Stimulated activated memory B cell treated with anti-CD40 and anti-IgM and Interleukin-4, amounts not matched to agents 10 μg/mL and 1 μg/mL and 100 μg/mL, for 72 hours (primary cell): ENCODE data around the gene ZBTB22.
"Not testable (repeated sequence)": the region's sequence is repeated elsewhere in the genome, so short reads cannot be mapped to it uniquely, and the experiment has no call there.

Source experiments
- ATAC-seq: fragments of 150-1000 bp; cut with Tn5 transposase; 2 replicates; pipeline ENCODE4 v1.10.0; 2021
- H3K27ac Mint-ChIP-seq: one replicate; pipeline ENCODE4 v1.8.0; 2022; ENCODE audit warnings: mild to moderate bottlenecking, mixed read lengths
- H3K27me3 Mint-ChIP-seq: one replicate; pipeline ENCODE4 v1.8.0; 2022; ENCODE audit warnings: mixed read lengths
- H3K36me3 Mint-ChIP-seq: one replicate; pipeline ENCODE4 v1.8.0; 2022; ENCODE audit warnings: mixed read lengths
- H3K4me1 Mint-ChIP-seq: one replicate; pipeline ENCODE4 v1.8.0; 2022; ENCODE audit warnings: mixed read lengths
- H3K4me3 Mint-ChIP-seq: one replicate; pipeline ENCODE4 v1.8.0; 2022; ENCODE audit warnings: mild to moderate bottlenecking, moderate library complexity, mixed read lengths
- H3K9me3 Mint-ChIP-seq: one replicate; pipeline ENCODE4 v1.8.0; 2022; ENCODE audit warnings: mixed read lengths

The ZBTB22 gene

GRCh38 chr6:33343606-33343952 is 26.0 kb upstream of the ZBTB22 start:
- Mint-ChIP-seq H3K27ac (peak overlapping the region; percentile 81), H3K4me1 (peaks cover 40% of the 10 kb centered on the region), H3K4me3 (peak overlapping the region; percentile 42)
- not testable (repeated sequence) for H3K27me3 Mint-ChIP-seq, H3K36me3 Mint-ChIP-seq, ATAC-seq, H3K9me3 Mint-ChIP-seq

GRCh38 chr6:33339193-33339592 is 21.6 kb upstream of the ZBTB22 start:
- no peaks in the 10 kb centered on the region for H3K9me3 Mint-ChIP-seq
- H3K27ac Mint-ChIP-seq: peak overlapping the region; percentile 82
- H3K4me3 Mint-ChIP-seq: no peak overlapping the region
- H3K4me1 Mint-ChIP-seq: peaks cover 36% of the 10 kb centered on the region
- H3K27me3 Mint-ChIP-seq: no peaks in the 10 kb centered on the region
- no peaks in the 10 kb centered on the region for H3K36me3 Mint-ChIP-seq
- ATAC-seq: no peak

GRCh38 chr6:33336495-33336894 is 19.0 kb upstream of the ZBTB22 start:
- no peak for ATAC-seq
- Mint-ChIP-seq H3K27ac (no peak overlapping the region), H3K27me3 (no peaks in the 10 kb centered on the region), H3K36me3 (no peaks in the 10 kb centered on the region), H3K9me3 (no peaks in the 10 kb centered on the region), H3K4me3 (no peak overlapping the region), H3K4me1 (peaks cover 36% of the 10 kb centered on the region)

DNA sequence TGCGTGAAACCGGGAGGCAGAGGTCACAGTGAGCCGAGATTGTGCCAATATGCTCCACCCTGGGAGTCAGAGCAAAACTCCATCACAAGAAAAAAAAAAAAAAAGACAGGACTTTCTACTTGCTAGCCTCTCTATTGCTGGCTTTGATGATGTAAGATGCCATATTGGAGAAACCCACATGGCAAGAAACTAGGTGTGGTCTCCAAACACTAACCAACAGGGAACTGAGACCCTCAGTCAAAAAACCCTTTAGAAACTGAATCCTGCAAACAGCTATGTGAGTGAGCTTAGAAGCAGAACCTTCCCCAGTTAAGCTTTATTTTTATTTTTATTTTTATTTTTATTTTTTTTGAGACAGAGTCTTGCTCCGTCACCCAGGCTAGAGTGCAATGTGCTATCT is 18.4 kb upstream of the ZBTB22 start:
- H3K4me1 Mint-ChIP-seq: peaks cover 42% of the 10 kb centered on the region
- no peaks in the 10 kb centered on the region for H3K36me3 Mint-ChIP-seq
- peak; percentile 56 for ATAC-seq
- no peaks in the 10 kb centered on the region for H3K27me3 Mint-ChIP-seq
- H3K27ac Mint-ChIP-seq: peak overlapping the region; percentile 72
- no peaks in the 10 kb centered on the region for H3K9me3 Mint-ChIP-seq
- H3K4me3 Mint-ChIP-seq: no peak overlapping the region

DNA sequence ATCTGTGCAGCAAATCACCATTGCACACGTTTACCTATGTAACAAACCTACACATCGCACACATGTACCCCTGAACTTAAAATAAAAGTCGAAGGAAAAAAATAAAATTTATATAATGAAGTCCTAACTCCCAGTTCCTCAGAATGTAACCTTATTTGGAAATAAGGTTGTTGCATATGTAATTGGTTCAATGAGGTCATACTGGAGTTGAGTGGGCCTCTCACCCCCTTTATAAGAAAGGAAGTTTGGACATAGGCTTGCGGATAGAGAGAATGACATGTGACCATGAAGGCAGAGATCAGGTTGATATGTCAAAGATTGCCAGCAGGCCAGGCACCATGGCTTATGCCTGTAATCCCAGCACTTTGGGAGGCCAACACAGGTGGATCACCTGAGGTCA is 16.1 kb upstream of the ZBTB22 start:
- no peak overlapping the region for H3K4me3 Mint-ChIP-seq
- H3K4me1 Mint-ChIP-seq: peaks cover 45% of the 10 kb centered on the region
- no peaks in the 10 kb centered on the region for H3K9me3 Mint-ChIP-seq
- no peaks in the 10 kb centered on the region for H3K27me3 Mint-ChIP-seq
- ATAC-seq: no peak
- no peak overlapping the region for H3K27ac Mint-ChIP-seq
- H3K36me3 Mint-ChIP-seq: no peaks in the 10 kb centered on the region

DNA sequence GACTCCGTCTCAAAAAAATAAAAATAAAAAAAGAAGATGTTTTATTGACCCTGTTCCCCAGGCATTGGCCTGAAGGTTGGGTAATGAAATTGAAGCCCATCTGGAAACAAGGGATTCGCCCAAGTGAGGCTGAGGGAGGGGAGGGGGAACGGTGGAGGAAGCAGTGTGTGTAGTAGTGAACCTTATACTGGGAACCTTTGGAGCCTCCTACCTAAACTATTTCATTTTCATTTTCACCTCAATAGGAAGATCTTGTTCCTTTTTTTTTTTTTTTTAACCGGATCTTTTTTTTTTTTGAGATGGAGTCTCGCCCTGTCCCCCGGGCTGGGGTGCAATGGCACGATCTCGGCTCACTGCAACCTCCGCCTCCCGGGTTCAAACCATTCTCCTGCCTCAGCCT is 13.2 kb upstream of the ZBTB22 start:
- Mint-ChIP-seq H3K27me3 (no peaks in the 10 kb centered on the region), H3K9me3 (no peaks in the 10 kb centered on the region), H3K36me3 (no peaks in the 10 kb centered on the region), H3K4me1 (peaks cover 49% of the 10 kb centered on the region), H3K27ac (peak overlapping the region; percentile 76), H3K4me3 (peak overlapping the region; percentile 38)
- ATAC-seq: no peak

- H3K4me1 Mint-ChIP-seq: peaks cover 50% of the 10 kb centered on the region
- no peaks in the 10 kb centered on the region for H3K9me3 Mint-ChIP-seq
- no peaks in the 10 kb centered on the region for H3K36me3 Mint-ChIP-seq
Observed at GRCh38 chr6:33329058-33329457, 11.5 kb upstream of the ZBTB22 start.

DNA sequence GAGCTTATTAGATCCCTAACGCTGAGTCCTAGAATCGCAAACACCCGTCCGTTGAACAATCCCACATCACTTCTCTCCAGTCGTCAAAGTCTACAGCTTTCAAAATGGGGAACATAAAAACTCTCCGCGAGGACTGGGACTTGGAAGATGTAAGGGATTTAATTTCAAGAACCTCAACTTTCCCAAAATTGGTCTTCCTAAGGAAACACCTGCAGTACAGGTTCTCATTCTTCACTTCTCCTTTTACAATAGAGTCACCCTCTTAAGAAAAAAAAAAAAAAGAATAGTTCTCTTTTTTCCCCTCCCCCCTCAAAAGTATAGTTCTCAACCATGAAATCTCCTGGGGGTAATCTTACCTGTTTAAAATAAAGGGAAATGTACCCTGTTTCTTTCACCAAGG is 6.6 kb upstream of the ZBTB22 start:
- ATAC-seq: peak; percentile 50

More at GRCh38 chr6:33329058-33329457, 11.5 kb upstream of the ZBTB22 start:
- ATAC-seq: no peak
- H3K27ac Mint-ChIP-seq: peak overlapping the region; percentile 76
- no peaks in the 10 kb centered on the region for H3K27me3 Mint-ChIP-seq
- H3K4me3 Mint-ChIP-seq: no peak overlapping the region

GRCh38 chr6:33323623-33323948 is 6.0 kb upstream of the ZBTB22 start:
- H3K9me3 Mint-ChIP-seq: no peaks in the 10 kb centered on the region
- H3K4me1 Mint-ChIP-seq: peaks cover 67% of the 10 kb centered on the region
- ATAC-seq: peak; percentile 1
- H3K36me3 Mint-ChIP-seq: peaks cover 41% of the 10 kb centered on the region
- H3K27me3 Mint-ChIP-seq: no peaks in the 10 kb centered on the region
- H3K4me3 Mint-ChIP-seq: peak overlapping the region; percentile 93
- peak overlapping the region; percentile 97 for H3K27ac Mint-ChIP-seq

More for the DNA sequence above, 6.6 kb upstream of the ZBTB22 start:
- H3K27ac Mint-ChIP-seq: peak overlapping the region; percentile 97
- peaks cover 36% of the 10 kb centered on the region for H3K36me3 Mint-ChIP-seq
- peaks cover 67% of the 10 kb centered on the region for H3K4me1 Mint-ChIP-seq
- no peaks in the 10 kb centered on the region for H3K27me3 Mint-ChIP-seq
- H3K9me3 Mint-ChIP-seq: no peaks in the 10 kb centered on the region
- peak overlapping the region; percentile 93 for H3K4me3 Mint-ChIP-seq

DNA sequence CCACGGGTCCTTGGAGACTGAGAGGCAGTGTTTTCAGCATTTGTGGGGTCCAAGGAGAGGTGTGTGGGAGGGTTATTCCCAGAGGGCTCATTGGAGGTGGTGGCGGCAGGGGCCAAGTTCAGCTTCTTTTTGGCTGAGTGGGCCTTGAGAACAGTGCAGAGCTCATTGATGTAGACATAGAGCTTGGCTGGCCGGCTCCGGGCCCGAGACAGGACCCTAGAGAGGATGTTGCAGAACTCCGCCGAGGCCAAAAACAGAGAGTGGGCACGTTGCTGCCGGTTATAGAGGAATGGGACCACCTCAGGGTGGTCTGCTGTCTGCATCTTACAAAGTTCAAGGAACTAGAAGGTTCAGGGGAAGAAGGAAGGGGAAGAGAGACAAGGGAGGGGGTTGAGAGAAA is 3.7 kb upstream of the ZBTB22 start:
- no peak for ATAC-seq
- Mint-ChIP-seq H3K27me3 (no peaks in the 10 kb centered on the region), H3K4me1 (peaks cover 85% of the 10 kb centered on the region), H3K36me3 (peaks cover 55% of the 10 kb centered on the region), H3K4me3 (peak overlapping the region; percentile 82), H3K27ac (peak overlapping the region; percentile 97), H3K9me3 (no peaks in the 10 kb centered on the region)

DNA sequence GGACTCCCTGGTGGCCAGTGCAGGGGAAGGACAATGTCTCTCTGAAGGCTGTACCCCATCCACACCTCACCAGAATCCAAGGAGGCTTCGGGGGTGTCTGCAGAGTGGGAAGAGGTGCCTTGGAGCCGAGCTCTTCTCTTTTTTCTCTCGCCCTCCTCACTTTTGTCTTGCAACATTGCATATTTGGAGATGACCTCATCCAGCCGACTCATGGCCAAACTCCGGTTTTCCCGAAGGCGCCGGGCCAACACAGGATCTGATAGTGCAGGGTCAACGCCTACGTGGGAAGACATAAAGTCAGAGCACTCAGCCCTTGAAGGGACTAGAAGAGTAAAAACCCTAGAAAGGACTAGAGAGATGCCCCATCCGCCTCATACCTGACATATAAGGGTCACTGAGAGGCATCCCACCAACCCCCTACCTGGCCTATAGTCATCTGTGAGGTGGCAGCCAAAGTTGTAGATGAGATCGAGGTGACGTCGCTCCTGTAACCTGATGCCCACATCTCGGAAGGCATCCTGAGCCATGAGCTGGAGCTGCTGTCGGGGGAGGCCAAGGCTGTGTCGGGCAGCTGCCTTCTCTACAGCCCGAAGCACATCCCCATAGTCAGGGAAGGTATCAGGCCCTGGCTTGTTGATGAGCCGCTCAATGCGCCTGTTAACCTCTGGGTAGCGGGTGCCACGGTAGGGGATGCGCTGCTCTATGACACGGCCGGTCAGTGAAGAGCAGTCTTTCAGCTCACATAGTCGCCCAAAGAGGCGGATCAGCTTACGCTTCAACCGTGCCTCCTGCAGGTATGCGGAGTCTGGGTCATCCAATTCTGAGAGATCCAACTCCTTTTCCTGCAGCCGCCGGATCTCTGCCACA is 3.0 kb upstream of the ZBTB22 start:
- Mint-ChIP-seq H3K9me3 (no peaks in the 10 kb centered on the region), H3K27me3 (no peaks in the 10 kb centered on the region), H3K27ac (peak overlapping the region; percentile 97), H3K4me1 (peaks cover 86% of the 10 kb centered on the region), H3K36me3 (peaks cover 60% of the 10 kb centered on the region), H3K4me3 (peak overlapping the region; percentile 82)
- ATAC-seq: no peak

DNA sequence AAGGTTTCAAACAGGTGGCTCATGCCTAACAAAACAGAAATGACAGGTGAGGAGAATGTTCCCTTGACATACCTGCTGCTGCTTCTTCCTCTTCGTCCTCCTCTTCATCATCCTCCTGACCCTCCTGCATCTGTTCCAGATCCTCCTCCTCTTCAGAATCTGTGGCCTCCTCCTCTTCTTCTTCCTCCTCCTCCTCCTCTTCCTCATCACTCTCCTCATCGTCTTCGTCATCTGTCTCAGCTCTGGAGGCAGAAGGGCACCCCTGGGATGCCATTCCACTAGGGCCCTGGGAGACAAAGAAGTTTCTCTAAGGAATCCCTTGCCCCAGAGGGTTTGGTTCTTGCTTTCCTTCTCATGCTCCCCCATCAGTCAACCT is 2.4 kb upstream of the ZBTB22 start:
- Mint-ChIP-seq H3K4me1 (peaks cover 92% of the 10 kb centered on the region), H3K4me3 (peak overlapping the region; percentile 2), H3K27me3 (no peaks in the 10 kb centered on the region), H3K27ac (peak overlapping the region; percentile 97), H3K36me3 (peaks cover 60% of the 10 kb centered on the region), H3K9me3 (no peaks in the 10 kb centered on the region)
- ATAC-seq: no peak

DNA sequence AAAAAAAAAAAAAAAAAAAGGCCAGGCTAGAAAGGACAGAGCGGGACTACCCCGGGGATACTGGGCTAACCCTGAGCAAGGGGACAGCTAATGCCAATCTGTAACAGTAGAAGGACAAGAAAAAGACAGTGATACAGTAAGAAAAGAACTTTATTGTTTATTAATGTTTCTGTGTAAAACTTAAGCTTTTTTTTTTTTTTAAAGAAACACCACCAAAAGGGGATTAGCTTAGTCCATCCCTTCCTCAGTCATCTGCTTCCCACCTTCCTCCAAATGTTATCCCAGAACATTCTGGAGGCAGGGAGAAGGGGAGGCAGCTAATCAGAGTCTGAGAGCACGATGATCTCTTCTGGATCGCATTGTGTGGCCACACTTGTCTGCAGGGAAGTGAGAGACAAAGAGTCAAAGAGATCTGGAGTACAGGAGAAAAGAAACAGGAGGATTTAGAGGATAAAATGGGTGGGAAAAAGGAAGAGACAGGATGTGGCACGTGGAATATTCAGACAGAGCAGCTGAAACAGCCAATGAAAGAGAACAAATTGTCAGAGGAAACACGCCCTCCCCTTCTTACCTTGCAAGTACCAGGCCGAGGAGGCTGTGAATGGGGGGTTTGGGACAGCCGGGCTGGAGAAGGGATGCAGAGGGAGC is 1.0 kb upstream of the ZBTB22 start:
- Mint-ChIP-seq H3K4me1 (peaks cover 91% of the 10 kb centered on the region), H3K36me3 (peaks cover 61% of the 10 kb centered on the region), H3K27me3 (no peaks in the 10 kb centered on the region), H3K27ac (peak overlapping the region; percentile 97), H3K9me3 (no peaks in the 10 kb centered on the region), H3K4me3 (peak overlapping the region; percentile 99)
- ATAC-seq: no peak

- Mint-ChIP-seq H3K36me3 (peaks cover 67% of the 10 kb centered on the region), H3K4me3 (peak overlapping the region; percentile 99), H3K4me1 (peaks cover 84% of the 10 kb centered on the region), H3K27ac (peak overlapping the region; percentile 97), H3K9me3 (no peaks in the 10 kb centered on the region), H3K27me3 (no peaks in the 10 kb centered on the region)
- no peak for ATAC-seq
Observed at GRCh38 chr6:33317419-33317668, 200 bp downstream of the ZBTB22 start.

DNA sequence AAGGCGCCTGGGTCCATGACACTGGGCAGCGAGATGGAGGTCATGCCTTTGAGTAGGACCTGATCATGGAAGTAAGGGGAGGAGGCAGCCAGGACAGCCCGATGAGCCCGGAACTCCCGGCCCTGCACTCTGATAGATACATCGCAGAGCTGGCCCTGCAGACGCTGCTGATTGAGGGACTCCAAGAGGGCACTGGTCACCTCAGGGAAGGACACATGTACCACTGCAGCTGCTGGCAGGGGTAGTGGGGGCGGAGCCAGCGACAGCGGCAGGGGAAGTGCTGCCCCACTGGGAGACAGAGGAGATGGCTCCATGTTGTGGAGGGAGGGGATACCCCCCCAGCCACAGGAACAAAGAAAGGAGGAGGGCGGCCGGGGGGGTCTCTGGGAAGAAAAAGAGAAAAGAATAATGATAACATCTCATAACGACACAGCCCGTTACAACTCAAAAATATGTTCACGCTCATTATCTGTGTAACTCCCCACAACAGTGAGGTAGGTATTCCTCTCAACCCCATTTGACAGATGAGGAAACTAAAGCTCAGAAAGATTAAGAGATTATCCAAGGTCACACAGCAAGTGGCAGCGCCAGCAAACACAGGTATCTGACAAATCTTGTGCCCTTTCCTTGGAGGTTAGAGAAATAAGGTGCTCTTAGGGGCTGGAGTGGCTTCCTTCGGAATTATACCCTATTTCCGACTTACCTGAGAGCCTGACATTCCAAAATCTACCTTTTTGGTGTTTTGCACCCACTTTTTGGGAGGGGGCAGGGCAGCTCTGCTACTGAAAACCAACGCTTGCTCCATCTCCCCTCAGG is 733 bp downstream of the ZBTB22 start:
- ATAC-seq: no peak
- Mint-ChIP-seq H3K9me3 (no peaks in the 10 kb centered on the region), H3K4me1 (peaks cover 84% of the 10 kb centered on the region), H3K4me3 (peak overlapping the region; percentile 99), H3K36me3 (peaks cover 67% of the 10 kb centered on the region), H3K27me3 (no peaks in the 10 kb centered on the region), H3K27ac (peak overlapping the region; percentile 97)
